Measurements from ENCODE around the gene EHF. TPM values are rescaled to one million over a fixed set of nuclear protein-coding genes. Genes with fewer than 3 reads are reported as not detected.

The EHF gene
- total and polyA plus RNA-seq, 10 donors = 0.02 to 1.8 (median 0.40) TPM; not detected in 2

DNA sequence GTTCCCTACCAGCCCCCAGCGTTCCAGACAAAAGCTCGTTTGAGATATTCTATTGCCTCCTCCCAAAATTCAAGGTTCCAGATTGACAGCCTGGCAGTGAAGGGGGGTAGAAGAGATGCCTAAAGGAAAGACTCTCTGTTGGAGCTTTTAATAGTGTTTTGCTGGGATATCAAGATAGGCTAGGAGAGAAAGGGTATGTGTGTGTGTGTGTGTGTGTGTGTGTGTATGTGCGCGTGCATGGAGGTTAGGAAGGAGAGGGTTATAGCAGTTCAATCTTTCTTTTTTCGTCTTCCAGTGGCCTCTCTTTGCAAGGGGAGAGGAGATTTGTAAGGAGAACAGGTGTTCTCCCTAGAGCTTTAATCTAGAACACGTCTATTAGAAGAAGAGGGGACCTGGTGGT lies 22.0 kb downstream of the EHF start:
- Histone ChIP-seq H3K36me3 (no peaks in the 10 kb centered on the region), H3K4me1 (no peaks in the 10 kb centered on the region), H3K4me3 (no peak overlapping the region), H3K9me3 (no peaks in the 10 kb centered on the region), H3K27me3 (replicated peaks in 1 of 7) (peaks cover 0 to 4% (median 0%) of the 10 kb centered on the region in 7 donors), H3K27ac (no peak overlapping the region)
- TF ChIP-seq POLR2AphosphoS5 (IDR thresholded peaks at IDR 0.05) (no peak), POLR2A (IDR thresholded peaks at IDR 0.05) (no peak)
- TF ChIP-seq, protein P1, sequence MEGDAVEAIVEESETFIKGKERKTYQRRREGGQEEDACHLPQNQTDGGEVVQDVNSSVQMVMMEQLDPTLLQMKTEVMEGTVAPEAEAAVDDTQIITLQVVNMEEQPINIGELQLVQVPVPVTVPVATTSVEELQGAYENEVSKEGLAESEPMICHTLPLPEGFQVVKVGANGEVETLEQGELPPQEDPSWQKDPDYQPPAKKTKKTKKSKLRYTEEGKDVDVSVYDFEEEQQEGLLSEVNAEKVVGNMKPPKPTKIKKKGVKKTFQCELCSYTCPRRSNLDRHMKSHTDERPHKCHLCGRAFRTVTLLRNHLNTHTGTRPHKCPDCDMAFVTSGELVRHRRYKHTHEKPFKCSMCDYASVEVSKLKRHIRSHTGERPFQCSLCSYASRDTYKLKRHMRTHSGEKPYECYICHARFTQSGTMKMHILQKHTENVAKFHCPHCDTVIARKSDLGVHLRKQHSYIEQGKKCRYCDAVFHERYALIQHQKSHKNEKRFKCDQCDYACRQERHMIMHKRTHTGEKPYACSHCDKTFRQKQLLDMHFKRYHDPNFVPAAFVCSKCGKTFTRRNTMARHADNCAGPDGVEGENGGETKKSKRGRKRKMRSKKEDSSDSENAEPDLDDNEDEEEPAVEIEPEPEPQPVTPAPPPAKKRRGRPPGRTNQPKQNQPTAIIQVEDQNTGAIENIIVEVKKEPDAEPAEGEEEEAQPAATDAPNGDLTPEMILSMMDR (IDR thresholded peaks at IDR 0.05 in 8 of 11, conservative IDR thresholded peaks at IDR 0.05 in 3 of 11) = no peak
- 79 to 91% (median 87%) methylated on average over 6 of the region's 6 CpGs for WGBS, 5 donors
- no peak for DNase-seq
- intact Hi-C loops (cut with DNase I; ENCODE audit: low total_unique reads) = no loop called here

DNA sequence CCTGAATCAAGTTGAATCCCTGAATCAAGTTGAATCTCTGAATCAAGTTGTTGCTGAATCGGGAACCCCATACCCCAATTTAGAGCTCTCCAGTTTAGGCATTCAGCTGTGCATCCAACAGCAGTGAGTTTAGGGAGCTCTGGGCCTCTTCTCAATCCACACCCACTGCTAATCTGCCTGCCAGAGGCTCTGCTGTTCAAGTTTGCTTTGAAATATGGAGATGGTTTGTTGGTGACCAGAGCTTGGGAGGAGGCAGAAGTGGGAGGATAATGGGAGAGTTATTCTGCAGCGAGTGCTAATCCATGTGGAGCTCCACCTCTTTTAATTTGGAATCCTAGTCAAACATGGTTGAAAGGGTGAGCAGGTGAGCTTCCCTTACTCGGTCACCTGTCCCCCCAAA lies 22.4 kb downstream of the EHF start:
- intact Hi-C loops (cut with DNase I; ENCODE audit: low total_unique reads) = no loop called here
- Histone ChIP-seq H3K4me3 (no peak overlapping the region), H3K27ac (no peak overlapping the region), H3K36me3 (no peaks in the 10 kb centered on the region), H3K27me3 (replicated peaks in 1 of 7) (peaks cover 0 to 4% (median 0%) of the 10 kb centered on the region in 7 donors), H3K9me3 (no peaks in the 10 kb centered on the region), H3K4me1 (no peaks in the 10 kb centered on the region)
- no peak for DNase-seq
- 75 to 92% (median 84%) methylated on average over 3 of the region's 3 CpGs for WGBS, 5 donors
- TF ChIP-seq, protein P1 (IDR thresholded peaks at IDR 0.05 in 8 of 11, conservative IDR thresholded peaks at IDR 0.05 in 3 of 11) = no peak
- TF ChIP-seq POLR2AphosphoS5 (IDR thresholded peaks at IDR 0.05) (no peak), POLR2A (IDR thresholded peaks at IDR 0.05) (no peak)

DNA sequence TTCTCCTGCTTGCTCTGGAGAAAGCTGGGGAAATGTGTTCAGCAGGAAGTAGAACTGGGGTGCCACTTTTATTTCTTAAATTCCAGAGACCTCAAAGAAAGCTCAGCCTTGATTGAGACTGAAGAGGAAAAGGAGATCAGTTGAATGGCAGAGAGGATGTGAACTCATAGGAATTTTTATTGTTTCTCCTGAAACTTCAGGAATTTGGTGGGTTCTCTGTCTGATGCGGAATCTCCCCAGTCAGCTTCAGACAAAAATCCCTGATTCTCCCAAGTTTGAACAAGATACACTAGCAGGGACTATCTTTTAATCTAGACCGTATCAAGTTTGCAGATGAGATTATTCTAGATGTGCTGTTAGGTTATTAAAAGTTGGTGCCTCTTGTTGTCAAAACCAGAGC lies 23.0 kb downstream of the EHF start:
- Histone ChIP-seq H3K36me3 (no peaks in the 10 kb centered on the region), H3K9me3 (no peaks in the 10 kb centered on the region), H3K27me3 (replicated peaks in 1 of 7) (peaks cover 0 to 4% (median 0%) of the 10 kb centered on the region in 7 donors), H3K4me3 (no peak overlapping the region), H3K4me1 (no peaks in the 10 kb centered on the region), H3K27ac (no peak overlapping the region)
- WGBS, 5 donors = 81 to 98% (median 91%) methylated on average over 2 of the region's 2 CpGs
- intact Hi-C loops (cut with DNase I; ENCODE audit: low total_unique reads) = no loop called here
- no peak for DNase-seq
- TF ChIP-seq, protein P1 (IDR thresholded peaks at IDR 0.05 in 8 of 11, conservative IDR thresholded peaks at IDR 0.05 in 3 of 11) = no peak
- TF ChIP-seq POLR2AphosphoS5 (IDR thresholded peaks at IDR 0.05) (no peak), POLR2A (IDR thresholded peaks at IDR 0.05) (no peak)

DNA sequence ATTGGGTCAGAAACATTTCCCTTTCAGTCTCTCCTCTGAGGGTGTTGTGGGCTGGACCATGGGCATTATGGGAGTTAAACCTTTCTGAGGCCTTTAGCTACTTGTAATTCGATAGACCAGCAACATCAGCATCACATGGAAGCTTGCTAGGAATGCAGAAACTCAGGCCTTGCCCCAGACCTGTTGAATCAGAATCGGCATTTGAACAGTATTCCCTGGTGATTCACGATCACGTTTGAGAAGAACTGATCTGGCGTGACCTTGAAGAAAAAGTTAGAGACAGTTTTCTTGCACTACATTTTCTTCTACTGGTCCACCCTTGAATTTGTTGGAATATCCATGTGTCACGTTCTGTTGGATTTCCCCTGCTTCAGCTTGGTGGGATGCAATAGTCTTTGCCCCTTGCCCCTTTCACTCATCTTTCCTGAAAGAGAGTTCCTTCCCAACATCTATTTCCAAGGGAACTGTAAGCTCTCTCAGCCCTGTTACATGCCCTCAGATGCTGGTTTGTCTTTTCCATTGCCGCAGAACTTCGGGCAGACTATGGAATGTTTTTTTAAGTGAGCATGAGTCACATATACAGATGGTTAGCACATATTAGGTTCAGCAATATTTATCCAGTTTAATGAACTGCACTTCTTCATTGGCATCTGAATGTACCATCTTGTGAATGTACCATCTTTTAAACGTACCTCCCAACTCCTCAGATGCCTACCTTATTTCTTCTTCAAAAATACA lies 23.9 kb downstream of the EHF start:
- 76 to 84% (median 80%) methylated on average over 9 of the region's 9 CpGs for WGBS, 5 donors
- Histone ChIP-seq H3K9me3 (no peaks in the 10 kb centered on the region), H3K36me3 (no peaks in the 10 kb centered on the region), H3K27me3 (replicated peaks in 1 of 7) (no peaks in the 10 kb centered on the region), H3K27ac (no peak overlapping the region), H3K4me3 (no peak overlapping the region), H3K4me1 (peaks cover 0 to 2% (median under 1%) of the 10 kb centered on the region in 6 donors)
- intact Hi-C loops (cut with DNase I; ENCODE audit: low total_unique reads) = no loop called here
- no peak for TF ChIP-seq POLR2AphosphoS5 (IDR thresholded peaks at IDR 0.05)
- TF ChIP-seq POLR2A (IDR thresholded peaks at IDR 0.05) = no peak
- TF ChIP-seq, protein P1 (IDR thresholded peaks at IDR 0.05 in 8 of 11, conservative IDR thresholded peaks at IDR 0.05 in 3 of 11) = no peak
- DNase-seq = no peak

Measured in spleen (tissue), 11 donors.